ENCODE results near the gene NXPH1.

The NXPH1 gene

DNA sequence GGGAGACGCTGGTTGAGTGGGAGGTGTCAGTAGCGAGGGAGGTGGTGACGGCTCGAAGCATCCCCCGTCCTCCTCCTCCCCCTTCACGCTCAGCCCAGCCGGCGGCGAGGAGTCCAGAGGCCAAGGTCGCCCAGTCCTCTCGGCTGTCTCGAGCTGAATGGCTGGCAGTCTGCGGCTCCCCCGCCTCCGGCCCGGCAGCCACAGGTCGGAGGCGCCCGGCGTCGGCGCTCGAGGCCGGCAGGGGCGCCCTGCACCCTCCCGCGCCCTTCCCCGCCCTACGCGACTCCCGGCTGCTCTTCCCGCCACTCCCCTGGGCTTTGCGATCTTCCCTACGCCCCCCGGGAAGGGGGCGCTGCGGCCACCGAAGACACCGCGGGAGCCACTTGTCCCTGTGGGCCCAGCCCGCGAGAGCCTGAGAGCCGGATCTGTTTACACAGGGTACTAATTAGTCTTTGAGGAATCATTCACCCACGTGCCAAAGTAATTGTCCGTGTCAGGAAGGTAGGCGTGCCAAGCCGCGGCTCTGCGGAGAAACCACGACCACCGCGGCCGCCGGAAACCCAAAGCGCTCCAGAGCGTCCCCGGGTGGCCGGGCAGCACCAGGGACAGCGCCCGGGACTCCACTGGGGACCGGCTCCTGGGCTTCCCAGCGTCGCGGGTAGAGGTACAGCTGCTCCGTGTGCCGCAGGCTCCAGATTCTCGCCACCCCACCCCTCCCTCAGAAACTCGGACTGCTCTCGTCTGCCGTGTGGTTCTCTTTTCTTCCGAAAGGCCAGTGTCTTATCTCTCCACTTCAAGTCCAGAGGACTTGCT, at the start of gene NXPH1:
Gene NXPH1 (plus strand): TSS at position 133 of the 813 bp plus-strand sequence.
- no peak for DNase-seq

DNA sequence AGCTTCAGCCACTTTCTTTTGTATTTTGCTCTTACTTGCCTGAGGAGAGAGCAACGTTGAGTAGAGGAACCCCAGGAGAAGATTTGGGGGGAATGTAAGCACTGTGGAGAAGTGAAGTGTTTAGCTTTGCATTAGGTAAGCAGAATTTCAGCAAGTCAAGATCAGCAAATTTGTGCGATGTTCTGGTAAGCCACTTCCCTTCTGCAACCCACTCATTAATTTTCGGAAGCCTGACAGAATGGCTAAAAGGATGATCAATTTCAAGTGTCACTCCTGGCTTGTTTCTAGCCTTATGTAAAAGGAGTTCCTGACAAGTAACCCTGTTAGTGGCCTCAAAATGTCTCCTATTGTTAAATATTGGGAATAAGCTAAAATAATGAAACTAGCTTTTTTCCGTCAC, 48.5 kb upstream of the NXPH1 start:
- no peak for DNase-seq

DNA sequence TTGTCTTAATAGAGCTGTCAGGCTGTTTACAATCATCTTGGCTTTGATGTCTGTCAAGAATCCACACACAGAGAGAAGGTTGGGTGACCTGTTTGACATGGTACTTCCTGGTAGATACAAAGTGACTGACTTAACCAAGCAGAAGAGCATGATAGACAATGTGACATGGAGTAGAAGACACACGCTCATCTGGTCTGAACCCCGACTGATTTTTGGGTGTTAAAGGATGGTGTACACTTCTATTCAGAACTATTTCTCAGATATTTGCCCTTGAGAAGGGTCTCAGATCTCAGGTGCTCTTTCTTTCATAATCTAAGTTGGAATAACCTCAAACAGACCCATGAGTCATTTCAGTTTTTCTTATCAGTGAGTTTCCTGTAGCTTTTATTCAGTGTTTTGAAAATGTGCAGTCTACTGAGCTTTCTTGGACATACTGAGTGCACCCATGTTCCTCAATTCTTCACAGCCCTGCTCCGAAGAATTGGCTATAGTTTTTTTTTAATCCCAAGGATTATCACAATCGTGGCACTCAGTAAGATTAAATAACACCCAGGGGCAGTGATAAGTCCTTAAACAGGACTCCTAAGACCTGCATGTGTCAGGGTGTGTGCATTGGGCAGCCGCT, 46.4 kb upstream of the NXPH1 start:
- peak; percentile 1 for DNase-seq

GRCh38 chr7:8387551-8388256, 45.7 kb upstream of the NXPH1 start:
- no peak for DNase-seq

GRCh38 chr7:8388257-8388625, 45.2 kb upstream of the NXPH1 start:
- DNase-seq: no peak

GRCh38 chr7:8389593-8390261, 43.7 kb upstream of the NXPH1 start:
- DNase-seq: no peak

DNA sequence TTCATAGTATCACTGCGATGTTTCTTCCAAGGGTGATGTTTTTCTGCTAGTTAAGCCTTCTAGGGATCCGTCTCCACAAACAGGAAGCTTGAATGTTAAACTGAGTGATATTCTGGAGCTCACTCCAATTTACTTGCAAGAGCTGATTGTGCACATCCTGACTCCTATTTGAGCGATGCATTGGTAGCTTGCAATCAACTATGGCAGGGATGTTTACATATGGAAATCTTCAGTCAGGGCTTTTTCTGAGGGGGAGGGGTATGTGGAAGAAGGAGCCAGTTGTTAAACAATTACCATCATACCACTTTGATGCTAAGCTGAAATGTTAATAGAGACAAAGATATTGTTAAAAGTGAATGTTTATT, 43.2 kb upstream of the NXPH1 start:
- DNase-seq: no peak

DNA sequence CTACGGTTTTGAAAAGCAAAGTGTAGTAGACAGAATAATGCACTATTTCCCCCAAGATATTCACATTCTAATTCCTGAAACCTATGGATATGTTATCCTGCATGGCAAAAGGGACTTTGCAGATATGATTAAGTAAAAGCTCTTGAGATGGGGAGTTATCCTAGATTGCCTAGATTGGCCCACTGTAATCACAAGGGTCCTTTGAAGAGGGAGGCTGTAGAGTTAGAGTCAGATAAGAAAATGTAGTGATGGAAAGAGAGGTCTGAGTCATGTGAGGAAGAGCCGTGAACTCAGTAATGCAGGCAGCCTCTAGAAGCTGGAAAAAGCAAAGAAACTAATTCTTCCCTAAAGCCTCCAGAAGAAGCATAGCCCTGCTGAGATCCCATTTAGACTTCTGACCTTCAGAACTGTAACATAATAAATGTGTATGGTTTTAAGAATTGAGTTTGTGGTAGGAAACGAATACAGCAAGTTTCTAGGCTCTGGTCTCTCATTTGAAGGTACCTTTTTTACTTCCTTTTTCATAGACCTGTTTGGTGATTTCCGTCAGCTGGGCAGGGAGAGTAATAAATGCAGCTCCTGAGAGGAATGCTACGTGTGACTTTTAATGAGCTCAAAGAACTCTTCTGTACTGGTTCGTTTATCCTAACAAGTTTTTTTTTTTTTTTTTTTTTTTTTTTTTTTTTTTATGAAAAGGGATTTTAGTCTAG, 41.9 kb upstream of the NXPH1 start:
- no peak for DNase-seq

DNA sequence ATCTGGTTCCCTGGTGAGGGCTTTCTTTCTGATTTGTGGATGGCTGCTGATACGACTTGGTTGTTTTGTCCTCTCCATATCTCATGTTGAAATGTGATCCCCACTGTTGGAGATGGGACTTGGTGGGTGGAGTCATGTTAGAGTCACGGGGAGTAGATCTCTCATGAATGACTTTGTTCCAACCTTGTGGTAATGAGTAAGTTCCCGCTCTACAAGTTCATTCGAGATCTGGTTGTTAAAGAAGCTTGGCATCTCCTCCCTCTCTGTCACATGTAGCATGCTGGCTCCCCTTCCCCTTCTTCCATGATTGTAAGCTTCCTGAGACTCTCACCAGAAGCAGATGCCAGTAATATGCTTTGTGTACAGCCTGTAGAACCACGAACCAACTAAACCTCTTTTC, 37.1 kb upstream of the NXPH1 start:
- no peak for DNase-seq

DNA sequence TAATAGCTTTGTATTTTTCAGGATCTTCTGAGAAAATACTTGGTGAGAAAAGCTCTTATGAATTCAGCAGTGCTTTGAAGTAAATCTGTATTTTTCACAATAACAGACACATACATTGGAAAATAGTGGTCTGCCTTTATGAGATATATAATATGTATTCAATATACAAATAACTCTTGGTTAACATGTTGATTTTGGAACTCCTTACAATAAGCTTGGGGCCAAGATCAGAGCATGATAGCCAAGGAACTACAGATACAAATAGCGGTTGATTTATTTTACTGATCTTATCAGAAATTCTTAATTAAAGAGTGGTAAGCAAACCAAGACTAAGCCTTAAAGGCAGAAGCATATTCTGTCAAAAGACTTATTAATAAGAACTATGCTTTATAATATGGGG, 24.5 kb upstream of the NXPH1 start:
- no peak for DNase-seq

DNA sequence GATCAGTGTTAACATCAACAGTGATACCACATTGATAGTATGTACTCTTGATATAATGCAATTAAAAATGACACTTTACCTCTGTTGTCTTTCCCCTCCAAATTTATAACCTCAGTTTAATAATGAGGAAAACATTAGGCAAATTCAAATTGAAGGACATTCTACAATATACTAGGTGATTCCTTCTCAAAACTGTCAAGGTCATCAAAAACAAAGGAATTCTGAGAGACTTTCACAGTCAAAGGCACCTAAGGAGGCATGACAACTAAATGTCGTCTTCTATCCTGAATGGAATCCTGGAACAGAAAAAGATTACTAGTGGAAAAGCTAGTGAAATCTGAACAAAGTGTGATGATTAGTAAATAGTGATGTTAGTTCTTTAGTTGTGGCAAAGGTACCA, 22.3 kb upstream of the NXPH1 start:
- no peak for DNase-seq

DNA sequence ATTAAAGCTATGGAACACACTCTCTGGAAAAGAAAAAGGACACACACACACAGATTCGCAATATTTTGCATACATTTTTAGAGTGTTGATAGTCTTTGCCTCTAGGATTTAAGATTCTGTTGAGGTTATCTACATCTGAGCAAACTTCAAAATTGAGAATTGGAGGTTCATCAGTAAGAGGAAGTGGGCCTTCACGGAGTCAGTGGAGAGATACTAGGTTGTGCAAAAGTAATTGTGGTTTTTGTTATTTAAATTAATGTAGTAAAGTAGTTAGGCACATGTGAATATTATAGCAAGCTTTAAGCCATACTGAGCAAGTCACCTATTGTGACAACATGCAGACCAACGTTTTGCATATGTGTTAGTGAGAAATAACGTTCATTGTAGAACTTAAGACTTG, 19.8 kb upstream of the NXPH1 start:
- DNase-seq: no peak

DNA sequence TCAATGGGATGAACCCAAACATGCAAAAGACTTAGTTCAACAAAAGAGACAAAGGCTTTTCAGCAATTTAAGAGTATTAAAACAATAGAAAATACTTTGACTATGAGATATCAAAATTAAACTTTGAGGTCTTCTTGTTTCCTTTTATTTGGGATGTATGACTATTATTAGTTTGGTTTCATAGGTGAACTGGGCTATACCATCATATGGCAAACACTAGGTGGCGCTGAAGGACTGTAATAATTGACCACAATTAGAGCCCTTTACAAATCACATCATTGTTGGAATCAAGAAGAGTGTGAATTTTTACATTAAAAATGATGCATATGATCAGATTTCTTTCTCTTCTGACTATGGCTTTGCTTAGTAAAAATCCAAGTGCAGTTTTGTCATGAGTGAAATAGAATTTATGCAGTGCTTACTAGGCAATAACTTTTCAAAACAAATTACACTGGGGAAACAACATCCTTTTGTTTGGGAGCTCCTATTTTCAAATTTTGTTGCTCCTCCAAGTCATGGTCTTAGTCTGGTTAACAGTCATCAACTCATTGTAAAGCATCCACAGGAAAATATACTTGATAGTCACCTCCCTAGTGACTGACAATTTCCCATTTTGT, 14.7 kb upstream of the NXPH1 start:
- peak; percentile 41 for DNase-seq

- no peak for DNase-seq
Measured at GRCh38 chr7:8422177-8422576, 11.2 kb upstream of the NXPH1 start.

GRCh38 chr7:8423057-8423456, 10.4 kb upstream of the NXPH1 start:
- no peak for DNase-seq

GRCh38 chr7:8425223-8425622, 8.2 kb upstream of the NXPH1 start:
- no peak for DNase-seq

GRCh38 chr7:8430643-8431042, 2.8 kb upstream of the NXPH1 start:
- no peak for DNase-seq

- DNase-seq: no peak
Measured at GRCh38 chr7:8434290-8435002, 1.0 kb downstream of the NXPH1 start.

- DNase-seq: no peak
Measured at GRCh38 chr7:8435095-8435494, 1.7 kb downstream of the NXPH1 start.

- no peak for DNase-seq
Measured at GRCh38 chr7:8435590-8436545, 2.5 kb downstream of the NXPH1 start.

DNA sequence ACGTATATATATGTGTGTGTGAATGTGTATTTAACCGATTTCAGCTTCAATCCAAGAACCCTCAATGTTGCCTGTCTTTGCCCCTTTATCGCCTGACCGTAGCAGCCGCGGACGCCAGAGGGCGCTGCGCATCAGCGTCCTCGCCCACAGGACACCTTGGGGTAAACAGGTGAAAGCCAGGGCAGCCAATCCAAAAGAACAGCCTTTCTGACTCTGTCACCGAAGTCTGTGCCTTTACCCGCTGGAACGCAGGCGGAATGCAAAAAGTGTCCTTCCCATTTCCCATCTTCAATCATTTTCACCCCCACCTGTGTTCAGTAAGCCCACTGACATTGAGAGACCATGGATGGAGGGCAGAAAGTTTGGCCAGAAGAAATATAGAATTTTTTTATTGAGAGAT, 3.6 kb downstream of the NXPH1 start:
- DNase-seq: peak; percentile 61

All from activated CD4-positive, alpha-beta T cell treated with anti-CD3 and anti-CD28 coated beads, Interleukin-2, amount 50 U/mL, for 16 hours (primary cell).